HPDE6-E6E7 (cell line): ENCODE results near the gene ST6GALNAC6.
"Not testable (repeated sequence)": the region's sequence is repeated elsewhere in the genome, so short reads cannot be mapped to it uniquely, and the experiment has no call there.

Experiments
- DNase-seq: peaks from one replicate; pipeline ENCODE4 v3.0.0; 2011; ENCODE audit warnings: missing footprints; ENCODE audit errors: extremely low spot score

The ST6GALNAC6 gene

DNA sequence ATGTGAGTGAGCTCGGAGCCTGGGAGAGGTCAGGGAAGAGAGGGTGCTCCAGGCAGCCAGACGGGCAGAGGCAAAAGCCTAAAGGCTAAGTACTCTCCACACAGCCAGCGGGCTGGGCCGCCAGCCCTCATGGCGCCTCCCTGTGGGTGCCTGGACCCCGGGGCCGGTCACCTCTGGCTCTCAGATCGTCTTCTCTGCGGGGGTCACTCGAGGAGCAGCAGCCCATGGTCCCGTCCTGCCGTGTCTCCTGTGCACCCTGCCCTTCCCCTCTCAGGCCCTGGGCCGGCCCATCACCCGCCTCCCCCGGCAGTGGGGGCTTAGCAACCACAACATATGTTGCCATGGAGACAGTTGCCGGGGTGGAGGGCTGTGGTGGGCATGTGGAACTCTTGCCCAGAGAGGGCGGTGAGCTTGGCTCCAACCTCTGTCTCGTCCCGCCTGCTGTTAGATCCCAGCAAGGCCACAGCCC, 26.1 kb downstream of the ST6GALNAC6 start:
- no peak for DNase-seq

DNA sequence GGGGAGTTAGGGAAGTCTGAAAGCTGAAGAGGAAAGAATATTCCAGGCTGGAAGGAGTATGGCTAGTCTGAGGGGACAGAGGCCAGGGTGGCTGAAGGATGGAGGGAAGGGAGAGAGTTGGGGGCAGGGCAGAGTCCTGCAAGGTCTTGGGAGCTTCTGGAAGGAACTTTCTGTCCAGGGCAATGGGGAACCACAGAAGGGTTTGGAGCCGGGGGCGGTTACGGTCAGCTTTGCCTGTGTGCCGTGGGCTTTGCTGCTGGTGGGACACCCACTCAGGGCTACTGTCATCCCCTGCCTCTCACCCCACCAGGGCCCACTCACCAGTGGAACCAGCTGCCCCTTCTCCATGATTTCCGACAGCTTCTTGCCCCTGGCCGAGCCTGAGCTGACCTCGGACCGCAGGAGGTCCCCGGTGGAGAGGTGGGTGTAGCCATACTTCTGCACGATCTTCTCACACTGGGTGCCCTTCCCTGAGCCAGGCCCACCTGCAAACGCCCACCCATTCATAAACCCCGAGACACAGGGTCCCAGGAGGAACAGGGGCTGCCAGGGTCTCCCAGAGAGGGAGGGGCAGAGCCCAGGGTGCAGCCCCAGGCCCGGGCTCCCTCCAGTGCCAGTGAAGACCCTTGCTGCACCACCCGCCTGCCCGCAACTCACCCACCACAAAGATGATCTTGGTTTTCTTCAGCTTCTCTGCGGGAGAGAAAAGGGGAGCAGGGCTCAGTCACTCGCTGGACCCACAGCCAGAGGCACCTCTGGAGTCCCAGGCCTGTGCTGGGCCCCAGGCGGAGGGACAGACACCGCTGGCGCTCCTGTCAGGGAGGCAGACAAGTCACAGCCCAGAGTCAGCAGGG, 26.8 kb downstream of the ST6GALNAC6 start:
- DNase-seq: no peak

DNA sequence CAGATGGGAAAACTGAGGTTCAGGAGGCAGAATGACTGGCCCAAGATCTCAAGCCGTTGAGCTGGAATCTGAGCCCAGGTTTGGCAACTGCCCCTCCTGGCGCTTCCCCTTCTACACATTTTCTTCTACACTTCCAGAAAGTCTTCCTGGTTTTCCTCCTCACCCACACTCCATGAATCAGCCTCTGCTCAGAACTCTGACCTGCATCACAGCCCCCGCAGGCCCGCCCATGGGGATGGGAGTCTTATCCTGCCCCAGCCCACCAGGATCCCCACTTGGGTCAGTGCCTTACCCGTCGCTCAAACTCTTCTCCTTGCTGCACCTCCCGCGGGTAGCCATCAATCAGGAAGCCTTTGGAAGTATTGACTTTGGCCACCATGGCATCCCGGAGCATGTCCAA, 27.9 kb downstream of the ST6GALNAC6 start:
- no peak for DNase-seq

DNA sequence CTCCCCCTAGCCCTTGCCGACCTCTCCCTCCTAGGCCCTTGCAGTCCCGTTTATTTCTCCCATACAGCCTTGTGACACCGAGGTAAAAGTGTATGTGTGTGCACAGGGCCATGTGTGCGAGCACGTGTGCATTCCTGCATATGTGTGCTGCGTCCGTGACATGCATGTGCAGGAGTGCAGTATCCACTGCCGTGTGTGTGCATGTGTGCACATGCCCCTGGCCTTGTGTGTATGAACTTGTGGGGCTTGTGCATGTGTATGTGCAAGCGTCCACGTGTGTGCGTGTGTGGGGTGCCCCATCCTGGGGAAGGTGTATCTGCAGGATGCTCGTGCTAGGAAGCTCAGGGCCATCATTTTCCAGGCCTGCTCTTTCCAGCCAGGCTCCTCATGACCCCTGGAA, 28.5 kb downstream of the ST6GALNAC6 start:
- no peak for DNase-seq

DNA sequence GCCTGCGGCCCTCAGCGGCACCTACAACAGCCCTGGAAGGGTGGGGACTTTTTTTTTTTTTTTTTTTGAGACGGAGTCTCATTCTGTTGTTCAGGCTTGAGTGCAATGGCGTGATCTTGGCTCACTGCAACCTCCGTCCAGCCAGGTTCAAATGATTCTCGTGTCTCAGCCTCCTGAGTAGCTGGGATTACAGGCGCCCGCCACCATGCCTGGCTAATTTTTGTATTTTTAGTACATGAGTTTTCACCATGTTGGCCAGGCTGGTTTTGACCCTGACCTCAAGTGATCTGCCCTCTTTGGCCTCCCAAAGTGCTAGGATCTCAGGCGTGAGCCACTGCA, 29.3 kb downstream of the ST6GALNAC6 start:
- DNase-seq: not testable (repeated sequence)

DNA sequence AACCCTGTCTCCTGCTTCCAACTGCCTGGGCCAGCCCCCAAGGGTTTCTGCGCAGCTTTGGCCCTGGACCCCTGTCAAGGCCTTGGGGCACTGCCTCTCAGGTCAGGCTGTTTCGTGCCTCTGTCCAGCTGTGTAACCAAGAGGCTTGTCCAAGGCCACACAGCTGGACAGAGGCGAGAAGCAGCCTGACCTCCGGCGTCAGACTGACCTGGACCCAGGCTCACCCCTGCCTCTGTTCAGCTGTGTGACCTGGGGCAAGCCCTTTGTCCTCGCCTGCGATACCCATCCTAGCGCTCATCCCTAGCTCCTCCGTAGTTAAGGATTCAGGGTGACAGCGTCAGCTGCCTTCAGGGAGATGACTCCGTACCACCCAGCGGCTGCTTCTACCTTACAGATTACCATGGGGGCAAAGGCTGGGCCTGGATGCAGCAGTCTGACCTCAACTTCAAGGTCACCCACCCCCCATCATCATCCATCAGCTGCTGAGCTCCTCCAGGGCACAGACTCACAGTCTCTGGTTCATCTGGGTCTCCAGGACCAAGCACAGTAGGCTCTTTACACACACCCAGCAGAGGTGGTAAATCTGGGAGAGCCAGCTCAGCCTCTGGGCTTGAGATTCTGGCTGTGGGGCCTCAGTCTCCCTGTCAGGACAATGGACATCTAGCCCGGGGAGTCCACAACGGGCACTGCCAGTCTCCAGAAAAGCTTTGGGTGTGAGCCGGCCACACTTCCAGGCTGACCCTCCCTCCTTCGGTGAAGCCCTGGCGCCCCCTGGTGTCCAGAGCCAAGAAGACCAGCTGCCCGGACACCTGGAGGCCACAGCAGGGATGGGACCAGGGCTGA, 29.9 kb downstream of the ST6GALNAC6 start:
- peak; percentile 93 for DNase-seq

DNA sequence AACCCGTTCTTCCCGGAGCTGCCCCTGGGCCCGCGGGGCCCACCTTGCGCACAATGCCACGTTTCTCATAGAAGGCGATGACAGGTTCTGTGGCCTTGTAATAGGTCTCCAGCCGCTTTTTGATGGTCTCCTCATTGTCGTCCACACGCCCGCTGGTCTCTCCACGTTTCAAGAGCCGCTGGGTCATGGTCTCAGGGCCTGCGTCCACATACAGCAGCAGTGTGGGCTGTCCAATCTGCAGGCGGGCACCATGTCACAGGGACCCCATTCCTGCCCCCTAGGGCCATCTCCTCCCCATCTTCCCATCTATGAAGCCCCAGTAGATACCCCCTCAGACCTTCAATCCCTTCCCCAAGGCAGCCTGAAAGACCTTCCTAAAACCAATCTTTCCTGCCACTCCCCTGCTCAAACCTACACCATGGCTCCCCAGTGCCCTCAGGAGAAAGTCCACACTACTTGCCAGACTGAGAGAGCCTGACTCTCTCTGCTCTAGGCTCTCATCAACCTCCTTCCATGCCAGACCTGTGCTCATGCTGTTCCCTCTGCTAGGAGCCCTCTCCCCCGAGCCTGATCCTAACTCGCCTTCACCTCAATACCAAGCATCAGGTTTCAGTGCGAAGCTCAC, 31.0 kb downstream of the ST6GALNAC6 start:
- DNase-seq: no peak

DNA sequence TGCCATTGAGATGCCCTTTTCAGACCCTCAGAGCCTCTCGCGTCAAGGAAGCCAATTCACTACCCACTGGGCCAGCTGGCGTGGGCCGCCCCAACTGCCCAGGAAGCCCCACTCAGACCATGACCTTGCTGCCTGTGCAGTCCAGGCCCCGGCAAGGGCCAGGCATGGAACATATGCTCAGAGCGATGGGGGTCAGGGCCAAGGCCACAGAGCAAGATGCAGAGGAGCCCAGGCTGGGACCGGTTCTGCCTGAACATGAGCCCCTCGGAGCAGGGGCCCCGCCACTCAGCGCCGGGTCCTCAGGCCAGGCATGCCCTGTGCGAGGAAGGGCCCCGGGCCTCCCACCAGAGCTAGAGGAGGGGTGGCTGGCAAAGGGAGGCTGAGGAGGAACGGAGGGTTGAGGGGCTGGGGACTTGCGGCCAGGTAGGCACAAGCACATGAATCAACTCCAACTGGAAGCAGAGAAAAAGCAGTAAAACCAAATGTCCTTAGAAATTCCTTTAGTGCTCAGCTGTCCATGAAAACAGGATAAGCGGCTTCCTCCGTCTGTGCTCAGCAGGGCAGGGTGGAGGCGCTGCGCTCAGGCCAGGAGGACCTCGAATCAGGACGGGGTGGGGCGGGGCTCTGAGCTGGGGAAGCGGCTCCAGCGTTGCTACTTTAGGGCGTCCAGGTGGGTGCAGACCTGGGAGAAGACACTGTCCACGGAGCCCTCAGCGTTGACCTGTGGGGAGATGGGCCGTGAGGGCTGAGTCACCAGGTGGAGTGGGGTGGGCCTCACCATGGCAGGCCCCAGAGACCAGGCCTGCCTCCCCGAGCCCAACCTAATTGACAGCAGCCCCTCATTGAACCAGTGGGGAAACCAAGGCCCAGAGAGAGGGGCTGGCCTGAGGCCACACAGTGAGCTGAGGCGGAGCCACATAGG, 31.8 kb downstream of the ST6GALNAC6 start:
- DNase-seq: no peak

DNA sequence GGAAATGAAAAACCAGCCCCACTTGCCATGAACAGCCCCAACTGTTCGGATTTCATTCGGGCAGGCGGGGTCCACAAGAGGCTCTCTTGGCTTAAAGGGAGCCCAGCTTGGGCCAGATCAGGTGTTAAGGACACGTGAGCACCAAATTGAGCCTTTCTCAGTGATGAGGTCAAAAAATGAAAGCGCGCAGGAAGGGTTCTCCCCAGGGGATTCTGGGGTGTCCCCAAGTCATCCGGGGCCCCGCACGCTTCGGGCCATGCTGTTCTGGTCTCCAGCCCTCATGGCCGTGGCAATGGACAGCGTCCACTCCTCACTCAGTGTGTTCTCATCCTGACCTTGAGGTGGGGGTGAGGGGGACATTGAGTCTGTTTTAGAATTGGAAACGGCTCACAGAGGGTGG, 32.9 kb downstream of the ST6GALNAC6 start:
- no peak for DNase-seq

DNA sequence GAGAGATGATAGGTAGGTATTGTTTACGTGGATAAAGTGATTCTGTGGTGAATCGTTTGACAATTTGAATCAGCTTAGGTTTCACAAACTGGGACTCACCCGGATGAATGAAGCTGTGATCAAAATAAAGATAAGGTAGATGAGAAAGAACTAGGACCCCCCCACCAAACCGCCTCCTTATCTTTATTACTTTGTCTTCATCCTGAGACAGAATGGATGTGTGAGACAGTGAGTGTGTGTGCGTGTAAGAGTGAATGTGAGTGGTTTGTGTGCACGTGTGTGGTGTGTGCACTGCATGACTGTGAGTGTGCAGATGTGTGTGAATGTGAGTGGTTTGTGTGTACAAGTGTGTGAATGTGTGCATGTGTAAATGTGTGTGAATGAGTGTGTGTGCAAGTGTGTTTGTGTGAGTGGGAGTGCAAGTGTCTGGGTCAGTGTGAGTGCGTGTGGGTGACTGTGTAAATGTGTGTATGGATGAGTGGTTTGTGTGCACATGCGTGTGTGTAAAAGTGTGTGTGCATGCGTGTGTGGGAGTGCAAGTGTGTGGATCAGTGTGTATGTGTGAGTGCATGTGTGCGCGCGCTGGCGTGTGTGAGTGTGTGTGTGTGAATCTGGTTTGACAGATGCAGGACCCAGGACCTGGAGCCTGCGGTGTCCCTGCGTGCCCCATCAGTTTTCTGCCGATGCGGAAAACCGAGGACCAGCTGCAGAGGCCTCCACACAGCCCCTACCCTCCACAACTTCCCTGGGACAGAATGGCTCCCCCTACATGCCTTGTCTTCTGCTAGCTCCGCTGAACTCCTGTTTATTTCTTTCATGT, 33.5 kb downstream of the ST6GALNAC6 start:
- DNase-seq: no peak

DNA sequence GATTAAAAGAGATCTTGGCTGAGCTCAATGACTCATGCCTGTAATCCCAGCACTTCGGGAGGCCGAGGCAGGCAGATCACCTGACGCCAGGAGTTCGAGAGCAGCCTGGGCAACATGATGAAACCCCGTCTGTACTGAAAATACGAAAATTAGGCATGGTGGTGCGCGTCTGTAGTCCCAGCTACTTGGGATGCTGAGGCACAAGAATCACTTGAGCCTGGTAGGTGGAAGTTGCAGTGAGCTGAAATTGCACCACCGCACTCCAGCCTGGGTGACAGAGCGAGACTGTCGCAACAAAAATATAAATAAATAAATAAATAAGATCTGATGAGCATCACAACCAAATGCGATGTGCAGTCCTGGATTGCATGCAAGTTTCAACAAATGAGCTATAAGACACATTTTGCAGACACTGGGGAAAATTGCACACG, 36.2 kb downstream of the ST6GALNAC6 start:
- DNase-seq: no peak

DNA sequence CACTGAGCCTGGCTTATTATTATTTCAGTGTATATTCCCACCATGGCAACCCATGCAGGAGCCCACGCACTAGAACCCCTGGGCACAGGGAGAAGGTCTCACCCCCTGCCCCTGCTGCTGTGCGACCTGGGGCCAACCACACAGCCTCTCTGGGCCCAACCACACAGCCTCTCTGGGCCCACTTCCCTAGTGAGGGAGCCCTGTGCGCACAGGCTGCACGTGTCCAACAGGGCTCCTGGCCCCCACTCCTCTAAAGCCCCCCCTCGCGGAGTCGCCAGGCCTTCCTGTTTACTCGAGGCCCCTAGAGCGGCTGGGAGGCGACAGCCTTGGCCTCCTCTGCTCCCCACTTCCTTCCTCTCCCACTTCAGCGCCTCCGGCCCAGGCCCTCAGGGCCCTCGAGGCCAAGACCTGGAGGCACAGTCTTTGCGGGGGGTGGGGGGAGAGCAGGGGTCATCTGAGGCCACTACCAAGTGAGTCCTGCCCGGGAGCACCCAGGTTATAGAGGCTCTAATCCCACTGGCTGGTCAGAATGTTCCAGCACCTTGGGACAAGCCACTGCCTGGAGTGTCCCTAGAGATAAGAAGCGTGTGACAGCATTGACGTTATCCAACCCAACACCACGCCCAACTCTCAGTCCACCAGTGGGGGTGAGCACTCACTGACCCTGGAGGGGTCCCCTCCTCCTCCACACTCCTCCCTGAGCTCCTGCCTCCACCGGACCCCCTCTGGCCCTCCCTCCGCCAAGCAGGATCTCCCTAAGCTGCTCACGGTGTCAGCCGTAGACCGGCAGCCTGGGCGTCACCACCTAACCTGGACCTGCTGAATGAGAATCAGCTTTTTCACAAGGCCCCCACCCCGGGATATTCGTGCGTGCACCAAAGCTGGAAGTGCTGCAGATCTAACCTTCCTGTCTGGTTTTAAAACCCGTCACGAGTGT, 37.1 kb downstream of the ST6GALNAC6 start:
- no peak for DNase-seq

DNA sequence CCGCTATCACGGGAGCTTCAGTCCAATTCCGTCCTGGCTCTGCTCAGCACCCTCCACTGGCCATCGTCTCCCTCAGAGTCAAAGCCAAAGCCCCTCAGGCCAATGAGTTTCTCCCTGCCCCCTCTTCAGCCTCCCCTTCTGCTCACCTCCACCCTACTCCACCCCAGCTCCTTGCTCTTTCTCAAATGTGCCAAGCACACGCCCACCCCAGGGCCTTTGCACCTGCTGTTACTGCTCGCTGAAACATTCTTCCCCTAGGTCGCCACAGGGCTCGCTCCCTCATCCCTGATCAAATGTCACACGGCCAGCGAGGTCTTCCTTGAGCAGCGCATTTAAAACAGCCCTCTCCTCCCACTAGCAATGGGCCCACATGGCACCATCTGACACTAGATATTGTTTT, 38.6 kb downstream of the ST6GALNAC6 start:
- DNase-seq: no peak

DNA sequence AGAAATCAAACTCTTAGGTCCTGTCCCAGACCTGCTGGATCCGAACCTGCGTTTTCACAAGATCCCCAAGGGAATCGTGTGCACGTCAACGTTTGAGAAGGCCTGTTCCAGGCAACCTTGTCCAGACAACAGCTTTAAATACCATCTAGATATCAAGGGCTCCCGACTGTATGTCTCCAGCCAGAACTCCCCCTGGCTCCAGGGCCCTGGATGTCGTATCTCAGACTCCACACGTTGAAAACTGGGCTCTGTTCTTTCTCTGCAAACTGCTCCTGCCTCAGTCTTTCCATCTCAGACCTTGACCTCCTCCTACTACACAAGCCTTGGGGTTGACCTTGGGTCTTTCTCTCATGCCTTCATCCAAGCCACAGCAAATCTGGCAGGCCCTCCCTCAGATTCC, 39.1 kb downstream of the ST6GALNAC6 start:
- DNase-seq: no peak

DNA sequence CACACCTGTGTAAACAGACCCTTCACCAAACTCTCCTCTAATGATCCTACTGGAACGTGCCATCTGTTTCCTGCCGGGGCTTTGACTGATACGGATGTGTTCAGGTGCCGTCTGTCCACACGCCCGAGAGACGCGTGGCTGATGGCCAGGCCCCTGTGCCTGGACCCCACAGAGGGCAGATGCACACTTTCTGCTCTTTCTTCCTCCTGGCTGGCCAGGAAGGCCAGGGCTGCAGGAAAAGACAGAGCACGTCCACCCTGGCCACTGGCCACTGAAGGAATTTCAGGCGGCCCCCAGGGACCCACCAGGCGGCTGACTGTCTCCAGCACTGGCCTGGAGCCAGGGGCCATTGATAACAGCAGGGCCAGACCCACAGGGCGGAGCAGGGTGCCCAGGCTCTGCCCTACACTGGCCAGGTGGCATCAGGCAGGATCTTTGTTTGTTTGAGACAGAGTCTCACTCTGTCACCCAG, 41.3 kb downstream of the ST6GALNAC6 start:
- no peak for DNase-seq

DNA sequence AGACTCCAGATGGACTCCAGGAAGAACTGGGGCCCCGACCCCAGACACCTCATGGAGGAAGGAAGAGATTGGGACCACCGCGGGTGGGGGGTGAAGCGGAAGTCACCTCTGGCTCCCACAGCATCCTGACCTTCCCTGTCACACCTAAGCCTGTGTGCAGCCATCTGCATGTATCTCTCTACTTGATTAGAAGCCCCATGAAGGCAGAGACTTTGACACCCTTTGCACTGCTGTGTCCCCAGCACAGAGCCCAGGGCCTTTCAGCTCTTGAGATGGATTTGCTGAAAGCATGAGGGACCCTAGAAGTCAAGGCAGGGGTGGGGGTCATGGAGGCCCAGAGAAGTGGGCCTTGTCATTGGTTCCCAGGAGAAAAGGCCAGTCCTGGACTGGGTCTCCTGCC, 42.1 kb downstream of the ST6GALNAC6 start:
- no peak for DNase-seq

DNA sequence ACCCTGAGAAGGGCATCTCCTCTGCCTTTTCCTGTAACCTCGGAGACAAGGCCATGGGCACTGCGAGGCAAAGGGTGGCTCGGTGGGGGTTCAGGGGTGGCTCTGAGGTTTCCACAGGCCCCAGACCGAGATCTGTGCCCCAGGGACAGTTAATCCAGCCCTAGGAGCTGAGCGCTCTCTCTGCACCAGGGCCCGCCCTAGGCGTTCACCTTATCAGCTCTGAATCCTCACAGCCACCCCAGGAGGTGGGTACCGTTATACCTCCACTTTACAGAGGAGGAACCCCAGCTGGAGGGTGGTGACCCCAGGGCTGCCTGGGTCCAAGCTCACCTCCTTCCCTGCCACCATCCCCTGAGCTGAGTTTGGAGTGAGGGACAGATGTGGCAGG, 42.7 kb downstream of the ST6GALNAC6 start:
- no peak for DNase-seq

DNA sequence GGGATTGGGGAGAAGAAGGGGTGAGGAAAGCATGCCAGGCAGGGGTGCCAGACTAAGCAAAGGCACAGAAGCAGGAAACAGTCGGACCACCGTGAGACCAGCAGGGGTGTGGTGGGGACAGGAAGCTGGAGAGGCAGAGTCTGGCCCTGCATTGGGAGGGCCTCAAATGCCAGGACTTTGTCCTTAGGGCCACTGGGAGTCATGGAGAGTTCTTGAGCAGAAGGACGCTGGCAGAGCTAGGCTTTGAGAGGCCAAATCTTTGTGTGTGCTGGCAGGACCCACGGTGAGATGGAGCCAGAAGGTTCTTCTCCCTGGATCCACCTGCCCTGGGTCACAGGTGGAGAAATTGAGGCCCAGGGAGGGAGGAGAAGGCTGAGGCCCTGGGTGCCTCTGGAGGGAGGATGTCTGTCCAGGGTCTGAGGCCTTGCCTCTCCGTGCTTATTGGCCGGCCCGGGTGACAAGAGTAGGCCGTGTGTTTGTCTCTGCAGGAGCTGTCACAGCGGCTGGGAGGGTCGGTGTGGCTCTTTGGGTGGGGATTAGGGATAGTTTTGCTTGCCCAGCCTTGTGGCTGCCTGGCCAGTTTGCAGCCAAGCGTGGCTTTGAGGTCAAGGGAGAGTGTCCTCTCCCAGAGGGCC, 43.2 kb downstream of the ST6GALNAC6 start:
- DNase-seq: no peak

DNA sequence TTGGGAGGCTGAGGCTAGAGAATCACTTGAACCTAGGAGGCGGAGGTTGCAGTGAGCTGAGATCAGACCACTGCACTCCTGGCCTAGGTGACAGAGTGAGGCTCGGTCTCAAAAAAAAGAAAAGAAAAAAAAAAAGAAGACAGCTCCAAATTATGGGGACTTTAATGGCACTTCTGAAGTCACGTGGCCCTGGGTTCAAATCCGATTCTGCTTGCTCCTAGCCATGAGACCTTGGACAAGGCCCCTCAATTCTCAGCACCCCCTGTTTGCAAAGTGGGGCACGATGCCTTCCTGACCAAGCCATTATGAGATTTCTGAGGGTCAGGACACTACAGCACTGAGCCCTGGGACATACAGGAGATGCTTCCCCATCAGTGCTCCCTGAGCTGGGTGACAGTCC, 43.9 kb downstream of the ST6GALNAC6 start:
- no peak for DNase-seq
